GM19023 (cell line): ENCODE results near the gene SERPINA7.
"Not testable (repeated sequence)": the region's sequence is repeated elsewhere in the genome, so short reads cannot be mapped to it uniquely, and the experiment has no call there.

ENCODE experiments used
- ATAC-seq: cut with Tn5 transposase; IDR thresholded peaks from one replicate; pipeline ENCODE4 v1.9.1; 2021; ENCODE audit warnings: mild to moderate bottlenecking, moderate library complexity; ENCODE audit not compliant: unreplicated experiment

The SERPINA7 gene, protein sequence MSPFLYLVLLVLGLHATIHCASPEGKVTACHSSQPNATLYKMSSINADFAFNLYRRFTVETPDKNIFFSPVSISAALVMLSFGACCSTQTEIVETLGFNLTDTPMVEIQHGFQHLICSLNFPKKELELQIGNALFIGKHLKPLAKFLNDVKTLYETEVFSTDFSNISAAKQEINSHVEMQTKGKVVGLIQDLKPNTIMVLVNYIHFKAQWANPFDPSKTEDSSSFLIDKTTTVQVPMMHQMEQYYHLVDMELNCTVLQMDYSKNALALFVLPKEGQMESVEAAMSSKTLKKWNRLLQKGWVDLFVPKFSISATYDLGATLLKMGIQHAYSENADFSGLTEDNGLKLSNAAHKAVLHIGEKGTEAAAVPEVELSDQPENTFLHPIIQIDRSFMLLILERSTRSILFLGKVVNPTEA

DNA sequence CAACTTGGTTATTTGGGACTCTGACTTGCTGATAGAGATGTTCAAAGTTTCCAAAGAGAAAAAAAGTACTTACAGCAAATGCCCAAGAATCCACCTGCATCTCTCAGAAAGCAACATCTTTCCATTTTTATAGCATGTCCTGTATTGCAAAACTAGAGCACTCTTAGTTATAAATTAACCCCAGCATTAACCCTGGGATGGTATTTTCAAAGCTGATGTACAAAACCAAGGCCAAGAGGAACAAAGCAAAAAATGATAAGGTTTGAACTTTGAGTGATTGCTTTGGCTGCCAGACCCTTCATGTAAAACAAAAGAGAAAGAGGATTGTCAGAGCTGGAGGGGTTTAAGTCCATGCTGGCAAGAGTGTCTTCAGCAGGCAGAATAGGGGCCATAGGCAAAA is at the start of gene SERPINA7:
TSS of gene SERPINA7 (minus strand) at position 103 of the 400 bp plus-strand sequence. CDS start 1,669 bp downstream, outside the sequence.
- ATAC-seq: no peak

DNA sequence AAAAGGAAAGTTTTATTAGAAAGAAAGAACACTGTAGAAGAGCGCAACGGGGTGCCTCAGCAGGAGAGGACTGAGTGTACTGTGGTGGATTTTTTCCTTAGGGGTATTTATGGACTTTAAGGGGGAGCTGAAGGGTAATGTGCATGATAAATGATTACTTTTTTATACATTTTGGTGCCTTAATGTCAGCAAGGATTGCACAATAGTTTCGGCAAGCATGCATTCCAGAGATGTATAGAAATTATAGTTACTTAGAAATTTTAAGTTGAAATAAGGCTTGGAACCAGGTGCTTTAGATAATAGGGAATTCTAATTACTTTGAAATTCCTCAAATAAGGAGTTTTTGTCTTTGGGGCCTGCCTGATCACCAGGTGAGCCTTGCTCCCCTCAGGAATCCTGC is 30.5 kb upstream of the SERPINA7 start:
- no peak for ATAC-seq

DNA sequence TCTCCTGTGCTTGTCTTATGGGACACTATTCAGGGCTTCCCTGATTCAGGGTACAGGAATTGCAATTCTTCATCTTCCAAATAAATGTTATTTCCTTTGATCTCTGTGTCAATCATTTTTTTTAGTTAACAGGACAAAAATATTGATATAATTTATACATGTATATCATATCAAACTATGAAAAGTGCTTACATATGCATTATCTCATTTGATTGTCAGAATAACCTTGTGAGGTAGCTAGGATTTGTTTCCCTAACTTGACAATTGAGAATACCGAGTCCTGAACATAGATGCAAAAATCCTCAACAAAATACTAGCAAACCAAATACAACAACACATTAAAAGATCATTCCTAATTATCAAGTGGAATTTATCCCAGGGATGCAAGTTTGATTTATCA is 11.5 kb upstream of the SERPINA7 start:
- ATAC-seq: no peak

DNA sequence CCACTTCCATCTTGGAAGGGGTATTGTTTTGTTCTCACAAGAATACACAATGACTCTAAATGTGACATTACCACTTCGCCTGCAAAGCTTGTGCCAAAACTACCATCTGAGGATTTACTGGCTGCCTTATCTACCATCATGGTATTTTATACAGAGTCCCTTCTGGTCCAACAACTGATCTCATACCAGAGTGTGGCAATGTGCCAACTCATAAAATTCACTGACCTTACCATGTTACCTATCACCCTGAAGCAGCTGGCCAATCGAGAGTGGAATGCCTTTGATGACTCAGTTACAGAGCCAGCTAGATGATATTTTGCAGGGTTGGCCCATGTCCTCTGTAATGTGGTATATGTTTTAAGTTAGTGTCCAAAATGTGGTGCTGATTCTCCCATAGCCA is 3.8 kb upstream of the SERPINA7 start:
- no peak for ATAC-seq

DNA sequence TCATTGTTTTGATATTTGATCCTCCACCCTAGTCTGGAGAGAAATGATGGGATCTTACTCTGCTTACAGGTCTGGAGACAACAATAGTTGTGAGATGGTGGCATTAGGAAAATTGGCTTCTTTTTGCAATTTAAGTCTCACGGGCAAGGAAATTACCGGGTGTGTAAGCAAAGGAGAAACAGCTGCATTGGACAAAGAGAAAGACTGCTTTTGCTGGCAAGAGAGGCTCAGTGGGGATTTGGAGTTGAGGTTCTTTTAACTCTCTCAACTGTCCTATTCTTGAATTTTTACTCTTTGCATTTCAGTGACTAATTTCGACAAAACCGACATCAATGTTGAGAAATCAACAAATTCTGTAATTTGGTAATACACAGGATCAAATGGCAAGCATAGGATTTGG is 2.3 kb upstream of the SERPINA7 start:
- no peak for ATAC-seq

DNA sequence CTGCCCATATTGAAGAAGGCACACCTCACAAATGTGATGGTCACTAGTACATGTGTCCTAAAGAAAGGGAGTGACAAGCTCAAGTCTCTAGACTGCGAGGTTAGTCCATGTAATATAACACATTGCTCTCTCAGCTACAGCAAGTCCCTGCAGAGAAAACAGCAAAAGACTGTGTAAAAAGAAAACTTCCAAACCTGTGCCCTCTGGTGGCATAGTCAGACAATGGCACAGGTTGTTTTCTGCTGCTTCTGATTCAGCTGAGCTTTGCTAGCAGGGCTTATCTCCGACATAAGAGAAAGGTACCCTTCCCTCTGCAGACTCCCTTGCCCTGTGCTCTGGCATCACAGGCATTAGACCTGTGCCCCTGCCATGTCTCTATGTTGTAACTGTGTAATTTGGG is 1.4 kb upstream of the SERPINA7 start:
- ATAC-seq: no peak

DNA sequence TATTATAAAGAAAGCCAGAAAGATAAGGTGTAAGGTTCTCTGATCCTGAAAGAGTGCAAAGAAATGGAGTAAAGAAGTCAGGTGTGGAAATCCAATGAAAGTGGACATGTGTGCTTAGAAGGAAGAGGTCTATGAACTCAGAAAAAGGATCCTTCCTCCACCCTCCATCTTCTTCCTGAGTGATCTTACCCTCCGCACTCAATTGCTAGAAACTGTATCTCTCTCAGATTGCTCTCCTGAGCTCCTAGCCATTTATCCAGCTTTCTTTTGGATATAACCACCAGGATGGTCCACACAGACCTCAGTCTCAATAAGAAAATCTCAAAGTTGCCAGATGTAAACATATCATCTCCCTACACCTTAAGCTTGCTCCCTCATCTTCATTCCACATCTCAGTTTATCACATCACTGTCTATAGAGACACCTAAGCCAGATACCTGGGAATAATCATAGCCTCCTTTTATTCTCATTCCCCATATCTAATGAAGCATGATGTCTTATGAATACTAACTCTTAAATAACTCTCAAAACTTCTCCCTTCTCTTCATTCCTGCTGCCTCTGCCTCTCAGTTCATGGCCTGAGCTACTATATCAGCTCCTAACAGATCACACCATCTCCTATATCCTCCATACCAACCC is 573 bp downstream of the SERPINA7 start:
- ATAC-seq: no peak

DNA sequence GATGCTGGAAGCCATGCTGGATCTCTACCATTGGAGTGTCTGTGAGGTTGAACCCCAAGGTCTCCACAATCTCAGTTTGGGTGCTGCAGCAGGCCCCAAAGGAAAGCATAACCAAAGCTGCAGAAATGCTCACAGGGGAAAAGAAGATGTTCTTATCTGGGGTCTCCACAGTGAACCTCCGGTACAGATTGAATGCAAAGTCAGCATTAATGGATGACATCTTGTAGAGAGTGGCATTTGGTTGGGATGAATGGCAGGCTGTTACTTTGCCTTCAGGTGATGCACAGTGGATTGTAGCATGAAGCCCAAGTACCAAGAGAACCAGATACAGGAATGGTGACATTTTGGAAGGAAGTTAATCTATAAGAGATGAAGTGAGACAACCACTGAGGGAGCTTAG is 1.8 kb downstream of the SERPINA7 start:
- no peak for ATAC-seq

DNA sequence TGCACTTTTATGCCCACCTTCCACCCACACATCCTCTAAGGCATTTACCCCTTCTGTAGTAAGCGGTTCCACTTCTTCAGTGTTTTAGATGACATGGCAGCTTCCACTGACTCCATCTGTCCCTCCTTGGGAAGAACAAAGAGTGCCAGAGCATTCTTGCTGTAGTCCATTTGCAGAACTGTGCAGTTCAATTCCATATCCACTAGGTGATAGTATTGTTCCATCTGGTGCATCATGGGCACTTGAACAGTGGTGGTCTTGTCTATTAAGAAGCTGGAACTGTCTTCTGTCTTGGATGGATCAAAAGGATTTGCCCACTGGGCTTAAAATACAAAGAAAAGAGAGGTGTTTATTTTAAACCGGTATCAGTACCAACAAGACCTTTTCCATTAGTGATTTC is 3.5 kb downstream of the SERPINA7 start:
- ATAC-seq: no peak

DNA sequence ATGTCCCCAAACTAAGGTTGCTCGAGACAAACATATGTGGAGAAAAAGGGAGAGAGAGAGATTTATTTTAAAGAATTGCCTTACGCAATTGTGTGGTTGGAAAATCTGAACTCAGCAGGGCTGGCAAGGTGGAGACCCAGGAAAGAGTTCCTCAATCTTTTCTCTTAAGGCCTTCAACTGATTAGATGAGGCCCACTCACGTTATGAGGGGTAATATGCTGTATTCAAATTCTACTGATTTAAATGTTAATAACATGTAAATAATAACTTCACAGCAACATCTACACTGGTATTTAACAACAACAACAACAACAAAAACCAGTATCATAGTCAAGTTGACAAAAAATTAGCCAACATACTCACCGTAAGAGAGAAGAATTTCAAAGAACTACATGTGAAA is 14.6 kb downstream of the SERPINA7 start:
- ATAC-seq: no peak

DNA sequence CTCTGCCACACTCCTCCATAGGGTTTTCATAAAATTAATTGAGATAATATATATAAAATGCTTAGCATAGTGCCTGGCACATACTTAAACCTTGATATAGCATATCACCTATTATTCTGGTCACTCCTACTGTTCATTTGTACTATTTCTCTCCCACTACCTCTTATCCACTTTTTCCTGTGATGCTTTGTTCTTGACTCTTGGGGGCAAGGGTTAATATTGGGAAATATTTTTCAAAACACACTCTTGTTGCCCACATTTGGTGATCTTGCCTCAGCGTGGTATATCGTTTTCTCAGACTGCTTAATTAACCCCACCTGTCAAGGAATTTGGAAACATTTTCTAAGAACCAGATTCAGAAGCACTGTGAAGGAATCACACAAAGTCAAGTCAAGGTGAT is 16.3 kb downstream of the SERPINA7 start:
- ATAC-seq: no peak

DNA sequence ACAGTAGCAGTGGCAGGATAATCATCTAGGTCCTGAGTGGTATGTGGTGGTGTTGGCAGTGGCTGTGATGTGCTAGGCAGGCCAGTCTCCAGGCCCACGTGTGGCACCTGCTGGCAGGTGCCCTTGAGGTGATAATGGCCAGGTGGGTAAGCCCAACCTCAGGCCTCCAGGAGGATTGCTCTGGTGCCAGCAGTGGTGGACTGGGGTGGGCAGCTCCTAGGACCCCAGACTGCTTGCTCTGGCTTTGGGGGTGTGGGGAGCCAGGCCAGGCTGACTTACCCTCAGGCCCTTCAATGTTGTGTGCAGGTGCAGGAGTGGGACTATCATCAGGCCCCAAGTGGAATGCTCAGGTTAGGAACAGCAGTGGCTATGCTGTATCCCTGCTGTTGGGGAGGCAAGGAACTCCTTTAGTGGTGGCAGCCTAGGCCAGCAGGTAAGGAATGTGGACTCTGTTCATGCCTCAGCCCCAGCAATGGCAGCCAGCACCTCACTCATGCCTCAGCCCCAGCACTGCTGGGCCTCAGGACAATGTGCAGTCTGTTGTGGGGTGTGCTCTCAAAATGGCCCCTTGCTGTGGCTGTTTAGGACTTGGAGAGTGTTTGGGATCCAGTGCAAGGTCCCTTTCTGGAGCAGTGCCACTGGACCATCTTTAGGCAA is 24.3 kb downstream of the SERPINA7 start:
- ATAC-seq: no peak

DNA sequence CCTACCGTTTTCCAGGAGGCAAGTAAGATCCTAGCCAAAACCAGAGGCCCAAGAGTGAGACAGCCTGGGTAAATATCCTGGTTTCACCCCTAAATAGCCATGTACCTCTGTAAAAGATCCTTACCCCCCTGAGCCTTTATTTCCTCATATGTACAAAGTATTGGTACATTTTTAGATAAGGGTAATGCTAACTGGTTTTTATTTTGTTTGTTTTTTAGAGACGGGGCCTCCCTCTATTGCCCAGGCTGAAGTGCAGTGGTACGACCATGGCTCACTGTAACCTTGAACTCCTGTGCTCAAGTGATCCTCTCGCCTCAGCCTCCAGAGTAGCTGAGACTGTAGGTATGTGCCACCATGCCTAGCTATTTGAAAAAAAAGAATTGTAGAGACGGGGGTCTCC is 29.4 kb downstream of the SERPINA7 start:
- no peak for ATAC-seq

DNA sequence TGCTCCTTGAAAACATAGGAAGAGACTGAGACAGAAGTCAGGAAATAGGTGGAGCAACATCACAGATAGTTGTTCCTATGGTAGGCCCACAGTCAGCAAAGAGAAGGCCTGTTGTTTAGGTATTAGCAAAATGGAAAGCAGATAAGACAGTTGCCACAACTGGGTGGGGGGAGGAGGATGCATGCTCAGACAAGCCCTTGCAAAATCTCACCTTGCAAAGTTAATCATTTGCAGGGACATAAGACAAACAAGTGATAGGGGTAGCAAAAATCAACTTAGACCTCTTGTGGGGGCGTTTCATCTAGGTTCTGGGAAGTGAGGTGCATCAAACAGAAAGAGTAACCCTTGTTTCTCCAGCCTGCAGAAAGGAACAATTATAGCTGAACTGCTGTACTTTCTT is 30.7 kb downstream of the SERPINA7 start:
- no peak for ATAC-seq

DNA sequence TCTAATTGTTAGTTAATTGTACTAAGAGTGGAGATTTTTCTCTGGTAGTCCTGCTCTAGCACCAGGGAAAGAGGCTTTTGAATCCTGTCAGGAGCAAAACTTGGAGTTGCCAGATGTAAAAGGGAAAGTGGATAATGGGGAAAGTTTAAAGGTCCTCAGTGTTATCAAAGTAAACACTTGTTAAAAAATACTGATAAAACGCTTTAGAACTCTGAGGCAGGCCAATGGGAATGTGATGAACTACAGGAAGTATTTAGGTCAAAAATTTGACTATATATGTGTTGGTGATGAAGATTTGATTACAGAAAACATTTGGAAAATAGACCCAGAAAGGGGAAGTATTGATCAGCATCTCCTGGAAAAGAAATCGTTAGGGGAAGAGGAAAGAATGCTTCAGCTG is 32.8 kb downstream of the SERPINA7 start:
- ATAC-seq: no peak

DNA sequence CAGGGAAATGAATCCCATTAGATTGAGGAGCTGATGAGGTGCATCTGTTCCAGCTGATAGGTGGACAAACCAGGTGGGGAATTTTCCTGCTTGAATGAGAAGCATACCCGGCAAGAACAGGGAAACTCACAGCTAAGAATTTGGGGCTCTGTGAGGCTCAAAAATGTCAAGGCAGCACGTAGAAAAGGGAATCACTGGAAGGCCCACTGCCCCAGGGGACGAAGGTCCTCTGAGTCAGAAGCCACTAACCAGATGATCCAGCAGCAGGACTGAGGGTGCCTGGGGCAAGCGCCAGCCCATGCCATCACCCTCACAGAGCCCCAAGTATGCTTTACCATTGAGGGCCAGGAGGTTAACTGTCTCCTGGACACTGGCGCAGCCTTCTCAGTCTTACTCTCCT is 37.9 kb downstream of the SERPINA7 start:
- ATAC-seq: not testable (repeated sequence)

DNA sequence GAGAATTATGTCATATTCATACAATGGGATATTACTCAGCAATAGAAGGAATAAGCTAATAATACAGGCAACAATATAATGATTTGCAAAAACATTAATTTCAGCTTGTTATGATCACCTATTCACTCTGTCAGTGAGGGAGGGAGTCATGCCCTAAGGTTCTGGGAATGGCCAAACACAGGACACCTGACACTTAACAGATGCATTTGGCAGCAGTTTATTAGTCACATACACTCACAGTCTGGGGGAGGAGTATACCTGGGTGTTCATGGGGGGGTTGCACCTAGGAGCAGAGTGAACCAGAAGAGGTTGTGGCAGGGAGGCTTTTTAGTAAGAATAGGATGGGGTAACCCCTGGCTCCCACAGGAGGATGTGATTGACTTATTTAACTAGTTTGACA is 38.3 kb downstream of the SERPINA7 start:
- no peak for ATAC-seq

DNA sequence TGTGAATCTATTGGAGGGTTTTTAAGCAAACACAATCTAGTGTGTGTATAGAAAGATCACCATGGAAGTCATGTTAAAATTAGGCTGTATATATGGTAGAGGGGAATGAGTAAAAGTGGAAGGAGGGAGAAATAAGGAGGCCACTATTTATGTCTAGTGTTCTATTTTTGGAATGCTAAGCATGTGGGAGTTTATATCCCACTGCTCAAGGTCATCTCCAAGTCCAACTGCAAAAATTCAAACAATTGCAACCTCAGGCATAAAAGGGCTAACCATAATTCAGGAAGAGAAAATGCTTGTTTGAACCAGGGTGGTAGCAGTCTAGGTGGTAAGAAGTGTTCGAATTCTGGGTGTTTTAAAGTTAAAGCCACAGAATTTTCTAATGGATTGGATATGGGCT is 39.2 kb downstream of the SERPINA7 start:
- ATAC-seq: no peak

DNA sequence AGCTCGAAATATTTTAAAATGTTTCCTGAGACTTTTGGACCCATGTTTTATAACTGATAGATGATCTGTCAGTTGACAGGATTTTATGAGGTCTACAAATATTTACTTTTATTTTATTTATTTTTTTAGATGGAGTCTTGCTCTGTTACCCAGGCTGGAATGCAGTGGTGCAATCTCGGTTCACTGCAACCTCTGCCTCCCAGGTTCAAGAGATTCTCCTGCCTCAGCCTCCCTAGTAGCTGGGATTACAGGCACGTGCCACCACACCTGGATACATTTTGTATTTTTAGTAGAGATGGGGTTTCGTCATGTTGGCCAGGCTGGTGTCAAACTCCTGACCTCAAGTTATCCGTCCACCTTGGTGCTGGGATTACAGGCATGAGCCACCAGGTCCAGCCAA is 50.0 kb downstream of the SERPINA7 start:
- not testable (repeated sequence) for ATAC-seq
